ENCODE data around the gene TLCD3A. TPM values are rescaled to one million over a fixed set of nuclear protein-coding genes. Genes with fewer than 3 reads are reported as not detected.

The TLCD3A gene
- total and polyA plus RNA-seq, 2 donors (not counting 1 experiment from before 2014, with no cell fraction given) = 2.0 to 2.4 TPM

GRCh38 chr17:773016-773415 is 40.6 kb downstream of the TLCD3A start:
- H3K27me3 ChIP-seq (replicated peaks in 1 of 4; ENCODE audit: control extremely low read depth in 1 of 4, control insufficient read depth in 3 of 4, insufficient read depth in 4 of 4, low read length in 3 of 4) = no peaks in the 10 kb centered on the region
- CTCF ChIA-PET = no interaction called here
- H3K4me1 ChIP-seq (ENCODE audit: control insufficient read depth in 2 of 2, insufficient read depth in 2 of 2, low read length in 2 of 2) = no peaks in the 10 kb centered on the region
- Mint-ChIP-seq H3K9me3 (ENCODE audit: insufficient read depth) (no peaks in the 10 kb centered on the region), H3K4me3 (no peak overlapping the region), H3K27ac (no peak overlapping the region), H3K27me3 (no peaks in the 10 kb centered on the region), H3K4me1 (no peaks in the 10 kb centered on the region)
- no peak overlapping the region for H2AFZ ChIP-seq (ENCODE audit: insufficient read depth, low read depth, low read length, poor library complexity, severe bottlenecking)
- no peak overlapping the region for H3K27ac ChIP-seq (ENCODE audit: low read length in 2 of 2)
- H3K79me2 ChIP-seq (ENCODE audit: control insufficient read depth, insufficient read depth, low read length) = peaks cover 17% of the 10 kb centered on the region
- intact Hi-C loops (cut with micrococcal nuclease) = no loop called here
- no peak for TF ChIP-seq EZH2 (IDR thresholded peaks at IDR 0.05; ENCODE audit: borderline replicate concordance, insufficient read depth, low read depth, low read length, poor library complexity, severe bottlenecking)
- TF ChIP-seq CTCF (IDR thresholded peaks at IDR 0.05) = no peak
- POLR2A ChIA-PET = no interaction called here
- H3K9me3 ChIP-seq (ENCODE audit: control extremely low read depth in 1 of 3, control insufficient read depth in 2 of 3, insufficient read depth in 1 of 3, low read length in 2 of 3) = no peaks in the 10 kb centered on the region
- no peak overlapping the region for H3K4me2 ChIP-seq (replicated peaks; ENCODE audit: low read depth, low read length, poor library complexity, severe bottlenecking)
- ATAC-seq (ENCODE audit: low read depth) = no peak
- no peak for DNase-seq
- no peak overlapping the region for H3K9ac ChIP-seq (ENCODE audit: low read length)
- H3K4me3 ChIP-seq (ENCODE audit: control extremely low read depth in 1 of 5, extremely low read depth in 1 of 5, insufficient read depth in 1 of 5, low read depth in 2 of 5, low read length in 4 of 5) = no peak overlapping the region
- no CpG with 5 or more reads among the region's 5 CpGs for WGBS (ENCODE audit: insufficient coverage)
- H3K36me3 ChIP-seq (replicated peaks in 1 of 2; ENCODE audit: control extremely low read depth in 1 of 2, control insufficient read depth in 1 of 2, extremely low read depth in 1 of 2, insufficient read depth in 2 of 2, low read length in 1 of 2) = peaks cover 16 to 72% of the 10 kb centered on the region in 2 experiments
- H4K20me1 ChIP-seq (ENCODE audit: control insufficient read depth, insufficient read depth, low read length, poor library complexity, severe bottlenecking) = peaks cover 6% of the 10 kb centered on the region

GRCh38 chr17:773467-774312 is 41.3 kb downstream of the TLCD3A start:
- H3K9ac ChIP-seq (ENCODE audit: low read length) = no peak overlapping the region
- H3K79me2 ChIP-seq (ENCODE audit: control insufficient read depth, insufficient read depth, low read length) = peaks cover 24% of the 10 kb centered on the region
- H3K36me3 ChIP-seq (replicated peaks in 1 of 2; ENCODE audit: control extremely low read depth in 1 of 2, control insufficient read depth in 1 of 2, extremely low read depth in 1 of 2, insufficient read depth in 2 of 2, low read length in 1 of 2) = peaks cover 16 to 77% of the 10 kb centered on the region in 2 experiments
- TF ChIP-seq EZH2 (IDR thresholded peaks at IDR 0.05; ENCODE audit: borderline replicate concordance, insufficient read depth, low read depth, low read length, poor library complexity, severe bottlenecking) (no peak), CTCF (IDR thresholded peaks at IDR 0.05) (no peak)
- H2AFZ ChIP-seq (ENCODE audit: insufficient read depth, low read depth, low read length, poor library complexity, severe bottlenecking) = no peak overlapping the region
- H3K4me3 ChIP-seq (ENCODE audit: control extremely low read depth in 1 of 5, extremely low read depth in 1 of 5, insufficient read depth in 1 of 5, low read depth in 2 of 5, low read length in 4 of 5) = no peak overlapping the region
- Mint-ChIP-seq H3K27ac (no peak overlapping the region), H3K9me3 (ENCODE audit: insufficient read depth) (no peaks in the 10 kb centered on the region), H3K4me3 (no peak overlapping the region), H3K4me1 (no peaks in the 10 kb centered on the region), H3K27me3 (no peaks in the 10 kb centered on the region)
- 95% methylated on average over 7 of the region's 14 CpGs for WGBS (ENCODE audit: insufficient coverage)
- intact Hi-C loops (cut with micrococcal nuclease) = no loop called here
- no peaks in the 10 kb centered on the region for H3K9me3 ChIP-seq (ENCODE audit: control extremely low read depth in 1 of 3, control insufficient read depth in 2 of 3, insufficient read depth in 1 of 3, low read length in 2 of 3)
- no peaks in the 10 kb centered on the region for H3K4me1 ChIP-seq (ENCODE audit: control insufficient read depth in 2 of 2, insufficient read depth in 2 of 2, low read length in 2 of 2)
- no peak overlapping the region for H3K4me2 ChIP-seq (replicated peaks; ENCODE audit: low read depth, low read length, poor library complexity, severe bottlenecking)
- H4K20me1 ChIP-seq (ENCODE audit: control insufficient read depth, insufficient read depth, low read length, poor library complexity, severe bottlenecking) = peaks cover 9% of the 10 kb centered on the region
- DNase-seq (no peak), ATAC-seq (ENCODE audit: low read depth) (no peak)
- no peaks in the 10 kb centered on the region for H3K27me3 ChIP-seq (replicated peaks in 1 of 4; ENCODE audit: control extremely low read depth in 1 of 4, control insufficient read depth in 3 of 4, insufficient read depth in 4 of 4, low read length in 3 of 4)
- H3K27ac ChIP-seq (ENCODE audit: low read length in 2 of 2) = no peak overlapping the region
- POLR2A ChIA-PET = no interaction called here
- CTCF ChIA-PET = no interaction called here

Data from B cell (primary cell).